ENCODE results near the gene C4orf36. TPM values are rescaled to one million over a fixed set of nuclear protein-coding genes. Genes with fewer than 3 reads are reported as not detected.

The C4orf36 gene
- total and polyA plus RNA-seq, 2 donors (not counting 3 experiments of a cell fraction or from before 2014, with no cell fraction given) = 0.66 TPM; not detected in 1

DNA sequence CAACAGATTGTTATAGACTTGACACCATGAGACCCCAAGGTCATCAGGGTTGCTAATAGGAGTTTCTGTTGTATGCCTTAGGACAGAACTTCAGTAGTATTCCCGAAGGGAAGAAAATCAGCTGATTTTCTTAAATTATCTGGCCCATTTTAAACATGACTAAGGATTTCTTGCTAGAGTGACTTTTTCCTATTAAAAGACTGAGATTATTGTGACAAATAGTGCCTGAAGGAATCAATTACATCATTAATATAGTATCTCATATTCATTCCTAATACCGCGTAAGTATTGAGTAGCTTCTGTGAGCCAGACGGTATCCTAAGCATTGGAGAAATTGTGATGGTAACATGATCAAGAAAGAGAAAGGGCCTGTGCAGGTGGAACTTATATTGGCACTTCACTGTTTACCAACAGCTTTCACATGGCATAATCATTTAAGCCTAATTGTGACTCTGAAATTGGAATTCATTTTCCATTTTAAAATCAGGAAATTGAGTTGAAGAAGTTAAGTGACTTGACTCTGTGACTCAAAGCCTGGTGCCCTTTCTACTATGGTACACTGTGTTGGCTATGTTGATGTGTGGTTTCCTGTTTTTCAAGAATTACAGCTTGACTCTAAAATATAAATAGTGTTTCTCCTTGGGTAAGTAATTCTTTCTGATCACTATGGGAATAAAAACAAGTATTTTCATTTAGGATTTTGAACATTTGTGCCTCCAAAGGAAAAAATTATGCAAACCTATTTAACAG lies 46.7 kb upstream of the C4orf36 start:
- dilution Hi-C loops (cut with MboI; ENCODE audit: extremely low pct_ligation_motif_present, low sequenced_read_pairs) (no loop called here), intact Hi-C loops (cut with micrococcal nuclease) (loop anchor here (1.0 kb wide), 1 partner anchor 35 kb away; no protein-coding TSS in a partner anchor)
- FAIRE-seq (peak; percentile 81), DNase-seq (ENCODE audit: low read depth, low spot score) (peak; percentile 75)
- peak overlapping the region; percentile 51 for H3K27ac ChIP-seq (ENCODE audit: insufficient read depth, low read depth, low read length)
- POLR2A ChIA-PET = interaction anchor here (6.4 kb wide), 1 partner anchor 67 kb away, joined by 64 read pairs; no protein-coding TSS in a partner anchor
- TF ChIP-seq GATA2 (IDR thresholded peaks at IDR 0.05; ENCODE audit: insufficient read depth, insufficient read length, low read depth, low read length) (no peak), FOS (IDR thresholded peaks at IDR 0.05; ENCODE audit: borderline replicate concordance, insufficient read depth, low read length) (peak; percentile 62), EZH2 (IDR thresholded peaks at IDR 0.05; ENCODE audit: borderline replicate concordance, low read depth, low read length, severe bottlenecking) (no peak), JUN (IDR thresholded peaks at IDR 0.05; ENCODE audit: borderline replicate concordance, insufficient read depth, insufficient read length, low read depth) (no peak)
- no peaks in the 10 kb centered on the region for H3K9me3 ChIP-seq (replicated peaks; ENCODE audit: control insufficient read depth, insufficient read depth, low read length)
- CTCF ChIA-PET = interaction anchor here (0.7 to 2.5 kb wide), 9 partner anchors 11 to 212 kb away, joined by 3 to 10 read pairs (median 4); no protein-coding TSS in a partner anchor
- no peaks in the 10 kb centered on the region for H3K27me3 ChIP-seq (ENCODE audit: control insufficient read depth in 2 of 2, insufficient read depth in 2 of 2, low read length in 2 of 2)
- H3K4me3 ChIP-seq (replicated peaks in 1 of 3; ENCODE audit: insufficient read depth in 1 of 3, low read depth in 1 of 3, low read length in 3 of 3) = peak overlapping the region in 1 of 3 experiments; percentile 33
- H3K4me1 ChIP-seq (ENCODE audit: control insufficient read depth, extremely low read depth, insufficient read depth, low read length) = peaks cover 59% of the 10 kb centered on the region
- no peaks in the 10 kb centered on the region for H4K20me1 ChIP-seq (replicated peaks; ENCODE audit: control insufficient read depth, extremely low read depth, insufficient read depth, low read length)
- H3K36me3 ChIP-seq (ENCODE audit: control insufficient read depth in 2 of 2, extremely low read depth in 1 of 2, insufficient read depth in 2 of 2, low read length in 2 of 2) = no peaks in the 10 kb centered on the region
- peaks cover 69% of the 10 kb centered on the region for H3K79me2 ChIP-seq (ENCODE audit: control insufficient read depth, insufficient read depth, low read length)
- H3K9me1 ChIP-seq (replicated peaks; ENCODE audit: control insufficient read depth, extremely low read depth, insufficient read depth, low read length) = no peaks in the 10 kb centered on the region
- H2AFZ ChIP-seq (ENCODE audit: low read depth, low read length) = no peak overlapping the region
- peak overlapping the region; percentile 82 for H3K4me2 ChIP-seq (ENCODE audit: insufficient read depth, low read length)
- H3K9ac ChIP-seq (replicated peaks; ENCODE audit: extremely low read depth, insufficient read depth, low read length) = peak overlapping the region; percentile 30
- BruUV-seq (replicated peaks) = no TSS peak
